HG03097 (cell line): ENCODE data around the gene MSANTD1.

Source experiments
- ATAC-seq: cut with Tn5 transposase; IDR thresholded peaks from one replicate; pipeline ENCODE4 v1.9.1; 2021; ENCODE audit not compliant: unreplicated experiment, low FRiP score

Gene MSANTD1

GRCh38 chr4:3261411-3262207 lies 12.7 kb downstream of the MSANTD1 start:
- no peak for ATAC-seq

- no peak for ATAC-seq
Measured at GRCh38 chr4:3262208-3263052, 13.5 kb downstream of the MSANTD1 start.

- no peak for ATAC-seq
Measured at GRCh38 chr4:3263053-3263875, 14.3 kb downstream of the MSANTD1 start.

- no peak for ATAC-seq
Measured at GRCh38 chr4:3263876-3264193, 14.9 kb downstream of the MSANTD1 start.

- no peak for ATAC-seq
Measured at GRCh38 chr4:3266076-3266475, 17.1 kb downstream of the MSANTD1 start.

- no peak for ATAC-seq
Measured at GRCh38 chr4:3267576-3268394, 18.8 kb downstream of the MSANTD1 start.

- ATAC-seq = no peak
Measured at GRCh38 chr4:3268395-3269104, 19.6 kb downstream of the MSANTD1 start.

- no peak for ATAC-seq
Measured at GRCh38 chr4:3269105-3269927, 20.4 kb downstream of the MSANTD1 start.

GRCh38 chr4:3269991-3270611 lies 21.1 kb downstream of the MSANTD1 start:
- ATAC-seq = no peak

- no peak for ATAC-seq
Measured at GRCh38 chr4:3271131-3271530, 22.2 kb downstream of the MSANTD1 start.

GRCh38 chr4:3276986-3277385 lies 28.0 kb downstream of the MSANTD1 start:
- ATAC-seq = no peak

- no peak for ATAC-seq
Measured at GRCh38 chr4:3280466-3280865, 31.5 kb downstream of the MSANTD1 start.

GRCh38 chr4:3283483-3283882 lies 34.5 kb downstream of the MSANTD1 start:
- no peak for ATAC-seq

- no peak for ATAC-seq
Measured at GRCh38 chr4:3283916-3284315, 35.0 kb downstream of the MSANTD1 start.

GRCh38 chr4:3284734-3285557 lies 36.0 kb downstream of the MSANTD1 start:
- no peak for ATAC-seq

- peak; percentile 78 for ATAC-seq
Measured at GRCh38 chr4:3285558-3286334, 36.8 kb downstream of the MSANTD1 start.
